ENCODE measurements around the gene NUP93. TPM values are rescaled to one million over a fixed set of nuclear protein-coding genes. Genes with fewer than 3 reads are reported as not detected.

Gene NUP93
- total and polyA plus RNA-seq, 2 donors (not counting 3 experiments of a cell fraction or from before 2014, with no cell fraction given) = 62.3 to 124 TPM

DNA sequence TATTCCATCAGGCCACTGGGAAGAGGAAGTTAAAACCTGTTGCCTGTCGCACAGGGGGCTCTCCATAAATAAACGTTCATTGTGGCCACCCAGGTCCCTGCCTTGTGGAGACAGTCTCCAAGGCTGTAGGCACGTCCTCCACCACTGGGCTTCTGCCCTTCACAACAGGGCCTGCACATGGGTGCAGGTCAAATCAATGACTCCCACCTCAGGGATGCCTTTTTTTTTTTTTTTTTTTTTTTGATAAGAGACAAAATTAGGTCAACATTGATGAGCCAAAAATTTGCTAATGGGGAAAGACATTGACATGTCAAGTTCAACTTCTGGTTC, 122.4 kb downstream of the NUP93 start:
- Histone ChIP-seq H3K9me3 (replicated peaks; ENCODE audit: control insufficient read depth, insufficient read depth, low read length) (no peaks in the 10 kb centered on the region), H3K27ac (ENCODE audit: insufficient read depth, low read depth, low read length) (no peak overlapping the region), H3K79me2 (ENCODE audit: control insufficient read depth, insufficient read depth, low read length) (no peaks in the 10 kb centered on the region), H3K4me3 (replicated peaks in 1 of 3; ENCODE audit: insufficient read depth in 1 of 3, low read depth in 1 of 3, low read length in 3 of 3) (no peak overlapping the region), H3K36me3 (ENCODE audit: control insufficient read depth in 2 of 2, extremely low read depth in 1 of 2, insufficient read depth in 2 of 2, low read length in 2 of 2) (no peaks in the 10 kb centered on the region), H3K9ac (replicated peaks; ENCODE audit: extremely low read depth, insufficient read depth, low read length) (no peak overlapping the region), H3K9me1 (replicated peaks; ENCODE audit: control insufficient read depth, extremely low read depth, insufficient read depth, low read length) (no peaks in the 10 kb centered on the region), H3K27me3 (ENCODE audit: control insufficient read depth in 2 of 2, insufficient read depth in 2 of 2, low read length in 2 of 2) (no peaks in the 10 kb centered on the region), H3K4me2 (ENCODE audit: insufficient read depth, low read length) (no peak overlapping the region), H3K4me1 (ENCODE audit: control insufficient read depth, extremely low read depth, insufficient read depth, low read length) (peaks cover 32% of the 10 kb centered on the region), H2AFZ (ENCODE audit: low read depth, low read length) (no peak overlapping the region), H4K20me1 (replicated peaks; ENCODE audit: control insufficient read depth, extremely low read depth, insufficient read depth, low read length) (no peaks in the 10 kb centered on the region)
- POLR2A ChIA-PET = no interaction called here
- BruUV-seq (replicated peaks) = no TSS peak
- TF ChIP-seq POLR2AphosphoS5 (IDR thresholded peaks at IDR 0.05; ENCODE audit: insufficient read depth, low read depth, low read length) (no peak), FOS (IDR thresholded peaks at IDR 0.05; ENCODE audit: borderline replicate concordance, insufficient read depth, low read length) (no peak), EZH2 (IDR thresholded peaks at IDR 0.05; ENCODE audit: borderline replicate concordance, low read depth, low read length, severe bottlenecking) (no peak), MYC (IDR thresholded peaks at IDR 0.05; ENCODE audit: low read depth, low read length) (no peak), CTCF (IDR thresholded peaks at IDR 0.05; ENCODE audit: extremely low read depth in 1 of 2, insufficient read depth in 1 of 2, low read depth in 1 of 2, low read length in 2 of 2) (no peak), JUN (IDR thresholded peaks at IDR 0.05; ENCODE audit: borderline replicate concordance, insufficient read depth, insufficient read length, low read depth) (no peak), POLR2A (IDR thresholded peaks at IDR 0.05; ENCODE audit: low read depth, low read length) (no peak), GATA2 (IDR thresholded peaks at IDR 0.05; ENCODE audit: insufficient read depth, insufficient read length, low read depth, low read length) (no peak)
- TF ChIP-seq, protein P1, sequence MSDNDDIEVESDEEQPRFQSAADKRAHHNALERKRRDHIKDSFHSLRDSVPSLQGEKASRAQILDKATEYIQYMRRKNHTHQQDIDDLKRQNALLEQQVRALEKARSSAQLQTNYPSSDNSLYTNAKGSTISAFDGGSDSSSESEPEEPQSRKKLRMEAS (IDR thresholded peaks at IDR 0.05; ENCODE audit: insufficient read depth, insufficient read length) = no peak
- DNase-seq (ENCODE audit: low read depth, low spot score) (no peak), FAIRE-seq (no peak)
- intact Hi-C loops (cut with micrococcal nuclease) = loop anchor here (1.0 kb wide), 1 partner anchor 59 kb away; no protein-coding TSS in a partner anchor
- CTCF ChIA-PET = interaction anchor here (1.1 to 14.8 kb wide), 8 partner anchors 17 to 56 kb away, joined by 3 to 231 read pairs (median 5); no protein-coding TSS in a partner anchor
- dilution Hi-C loops (cut with MboI; ENCODE audit: extremely low pct_ligation_motif_present, low sequenced_read_pairs) = no loop called here
